ENCODE data around the gene TSC22D1.

Gene TSC22D1

DNA sequence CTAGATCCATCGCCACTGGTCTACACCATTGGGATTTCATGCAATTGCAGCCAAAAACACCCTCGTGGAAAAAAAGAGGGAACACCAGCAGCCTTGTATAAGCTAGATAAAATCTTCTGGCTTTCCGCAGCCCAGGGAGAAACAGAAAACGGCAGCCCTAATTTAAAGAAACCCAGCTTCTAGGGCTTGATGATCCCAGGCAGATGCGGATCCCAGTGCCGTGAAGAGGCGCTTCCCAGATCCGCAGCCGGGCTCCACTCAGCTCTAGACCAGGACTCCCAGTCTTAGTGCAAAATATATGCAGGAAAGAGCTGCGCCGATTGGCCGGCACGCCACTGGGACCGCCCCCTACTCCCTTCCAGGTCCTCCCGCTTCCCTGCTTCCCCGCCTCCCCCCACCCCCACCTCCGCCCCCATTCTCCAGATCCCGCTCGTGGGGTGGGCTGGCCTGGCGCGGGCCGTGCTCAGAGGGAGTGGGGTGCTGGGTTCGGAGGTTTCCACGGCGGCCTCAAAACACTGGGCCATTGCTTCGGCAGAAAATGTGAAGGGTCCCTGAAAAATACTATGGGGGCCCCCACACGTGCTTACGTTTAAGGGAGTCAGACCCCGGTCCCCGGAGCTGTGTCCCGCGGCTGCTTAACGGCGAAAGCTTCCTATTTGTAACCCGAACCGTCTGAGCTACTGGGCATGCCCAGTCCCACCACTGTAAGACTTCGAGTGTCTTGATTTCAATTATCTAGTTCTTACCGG is 139.4 kb downstream of the TSC22D1 start:
- in situ Hi-C loops (cut with MboI; ENCODE audit: low sequenced_read_pairs, unreplicated experiment): loop anchor here (5.0 to 10.0 kb wide), 2 partner anchors 384 to 532 kb away; no protein-coding TSS in a partner anchor
- peak; percentile 55 for DNase-seq (ENCODE audit: low spot score)
- TF ChIP-seq, protein P1, sequence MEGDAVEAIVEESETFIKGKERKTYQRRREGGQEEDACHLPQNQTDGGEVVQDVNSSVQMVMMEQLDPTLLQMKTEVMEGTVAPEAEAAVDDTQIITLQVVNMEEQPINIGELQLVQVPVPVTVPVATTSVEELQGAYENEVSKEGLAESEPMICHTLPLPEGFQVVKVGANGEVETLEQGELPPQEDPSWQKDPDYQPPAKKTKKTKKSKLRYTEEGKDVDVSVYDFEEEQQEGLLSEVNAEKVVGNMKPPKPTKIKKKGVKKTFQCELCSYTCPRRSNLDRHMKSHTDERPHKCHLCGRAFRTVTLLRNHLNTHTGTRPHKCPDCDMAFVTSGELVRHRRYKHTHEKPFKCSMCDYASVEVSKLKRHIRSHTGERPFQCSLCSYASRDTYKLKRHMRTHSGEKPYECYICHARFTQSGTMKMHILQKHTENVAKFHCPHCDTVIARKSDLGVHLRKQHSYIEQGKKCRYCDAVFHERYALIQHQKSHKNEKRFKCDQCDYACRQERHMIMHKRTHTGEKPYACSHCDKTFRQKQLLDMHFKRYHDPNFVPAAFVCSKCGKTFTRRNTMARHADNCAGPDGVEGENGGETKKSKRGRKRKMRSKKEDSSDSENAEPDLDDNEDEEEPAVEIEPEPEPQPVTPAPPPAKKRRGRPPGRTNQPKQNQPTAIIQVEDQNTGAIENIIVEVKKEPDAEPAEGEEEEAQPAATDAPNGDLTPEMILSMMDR (IDR thresholded peaks at IDR 0.05; ENCODE audit: borderline replicate concordance, control extremely low read depth, extremely low read depth, insufficient read depth, missing control alignments): no peak

DNA sequence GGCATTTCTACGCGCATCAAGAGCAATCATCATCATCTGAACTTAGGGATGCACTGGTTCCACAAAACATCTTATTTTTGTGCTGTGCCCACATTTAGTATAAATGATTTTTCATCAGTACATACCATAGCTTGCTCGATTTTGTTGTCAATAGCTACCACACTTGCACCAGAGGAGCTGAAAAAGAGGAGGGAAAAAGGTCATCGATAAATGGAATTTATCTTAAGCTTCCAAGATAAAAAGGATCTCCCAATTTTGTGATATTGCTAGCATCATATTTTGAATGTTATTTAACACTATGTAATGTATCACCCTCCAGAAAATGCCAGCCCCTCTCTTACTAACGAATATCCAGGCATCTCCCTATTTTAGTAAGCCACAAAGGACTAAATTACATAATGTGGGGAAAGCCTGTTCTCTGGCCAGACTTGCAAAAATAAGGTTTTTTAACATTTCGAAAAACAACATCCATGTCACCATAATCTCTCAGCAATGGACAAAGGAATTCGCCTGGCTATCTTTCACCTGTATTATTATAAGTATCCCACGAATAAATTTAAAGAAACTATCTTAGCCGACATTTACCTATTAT is 140.1 kb downstream of the TSC22D1 start:
- no peak for DNase-seq (ENCODE audit: low spot score)
- in situ Hi-C loops (cut with MboI; ENCODE audit: low sequenced_read_pairs, unreplicated experiment): loop anchor here (5.0 to 10.0 kb wide), 2 partner anchors 384 to 531 kb away; no protein-coding TSS in a partner anchor

DNA sequence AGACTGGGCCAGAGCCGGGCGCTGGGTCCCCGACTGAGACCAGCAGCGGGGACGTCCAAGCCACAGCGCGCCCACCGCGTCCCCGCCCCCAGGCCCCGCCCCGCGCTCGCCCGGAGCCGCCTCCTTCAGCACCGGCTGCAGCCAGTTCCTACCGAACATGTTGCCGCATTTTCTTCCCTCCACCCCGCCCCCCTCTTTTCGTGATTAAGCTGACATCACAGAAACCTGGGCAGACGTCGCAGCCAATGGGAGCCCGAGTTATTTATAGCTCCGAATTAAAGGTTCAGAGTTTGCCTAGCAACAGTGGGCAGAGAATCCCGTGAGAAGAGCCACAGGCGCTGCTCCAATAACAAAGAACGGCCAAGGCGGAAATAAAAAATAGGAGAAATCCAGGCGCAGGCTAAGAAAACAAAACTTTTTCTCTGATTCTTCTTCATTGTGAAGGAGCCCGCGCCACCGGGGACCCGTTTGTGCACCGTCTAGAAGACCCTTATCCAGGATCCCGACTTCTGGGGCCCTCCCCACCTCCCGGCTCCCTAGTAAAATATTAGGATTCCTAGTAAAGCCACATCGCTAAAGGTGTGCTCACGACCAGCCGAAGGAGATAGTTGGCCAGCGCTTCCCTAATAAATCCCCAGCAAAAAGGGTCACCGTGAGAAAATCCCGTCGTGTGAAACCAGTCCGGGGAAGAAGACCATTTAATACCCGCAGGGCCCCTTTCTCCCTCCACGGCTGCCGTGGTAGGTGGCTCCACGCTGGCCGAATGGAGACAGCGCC is 140.8 kb downstream of the TSC22D1 start:
- TF ChIP-seq, protein P1 (IDR thresholded peaks at IDR 0.05; ENCODE audit: borderline replicate concordance, control extremely low read depth, extremely low read depth, insufficient read depth, missing control alignments): no peak
- DNase-seq (ENCODE audit: low spot score): peak; percentile 87
- in situ Hi-C loops (cut with MboI; ENCODE audit: low sequenced_read_pairs, unreplicated experiment): loop anchor here (5.0 to 10.0 kb wide), 2 partner anchors 383 to 531 kb away; no protein-coding TSS in a partner anchor

More for the DNA sequence above, 140.1 kb downstream of the TSC22D1 start:
- TF ChIP-seq, protein P1 (IDR thresholded peaks at IDR 0.05; ENCODE audit: borderline replicate concordance, control extremely low read depth, extremely low read depth, insufficient read depth, missing control alignments): no peak

DNA sequence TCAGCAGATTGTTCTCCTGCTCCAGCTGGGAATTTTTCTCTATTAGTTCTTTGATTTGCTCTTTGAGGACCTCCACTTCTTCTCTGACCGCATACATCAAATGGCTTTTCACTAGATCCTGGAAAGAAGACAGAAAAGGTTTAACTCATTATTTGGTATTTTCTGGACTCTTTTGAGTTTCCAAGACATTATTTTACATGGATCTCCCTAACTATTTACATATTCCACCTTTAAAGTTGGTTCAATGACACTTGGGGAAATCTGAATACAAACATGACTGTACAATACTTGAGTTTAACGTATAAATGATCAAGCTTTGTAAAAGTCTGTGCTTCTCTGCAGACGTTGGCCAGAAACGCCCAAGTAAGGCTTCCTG is 141.4 kb downstream of the TSC22D1 start:
- no peak for DNase-seq (ENCODE audit: low spot score)
- TF ChIP-seq, protein P1 (IDR thresholded peaks at IDR 0.05; ENCODE audit: borderline replicate concordance, control extremely low read depth, extremely low read depth, insufficient read depth, missing control alignments): no peak
- in situ Hi-C loops (cut with MboI; ENCODE audit: low sequenced_read_pairs, unreplicated experiment): loop anchor here (5.0 to 10.0 kb wide), 2 partner anchors 382 to 530 kb away; no protein-coding TSS in a partner anchor

DNA sequence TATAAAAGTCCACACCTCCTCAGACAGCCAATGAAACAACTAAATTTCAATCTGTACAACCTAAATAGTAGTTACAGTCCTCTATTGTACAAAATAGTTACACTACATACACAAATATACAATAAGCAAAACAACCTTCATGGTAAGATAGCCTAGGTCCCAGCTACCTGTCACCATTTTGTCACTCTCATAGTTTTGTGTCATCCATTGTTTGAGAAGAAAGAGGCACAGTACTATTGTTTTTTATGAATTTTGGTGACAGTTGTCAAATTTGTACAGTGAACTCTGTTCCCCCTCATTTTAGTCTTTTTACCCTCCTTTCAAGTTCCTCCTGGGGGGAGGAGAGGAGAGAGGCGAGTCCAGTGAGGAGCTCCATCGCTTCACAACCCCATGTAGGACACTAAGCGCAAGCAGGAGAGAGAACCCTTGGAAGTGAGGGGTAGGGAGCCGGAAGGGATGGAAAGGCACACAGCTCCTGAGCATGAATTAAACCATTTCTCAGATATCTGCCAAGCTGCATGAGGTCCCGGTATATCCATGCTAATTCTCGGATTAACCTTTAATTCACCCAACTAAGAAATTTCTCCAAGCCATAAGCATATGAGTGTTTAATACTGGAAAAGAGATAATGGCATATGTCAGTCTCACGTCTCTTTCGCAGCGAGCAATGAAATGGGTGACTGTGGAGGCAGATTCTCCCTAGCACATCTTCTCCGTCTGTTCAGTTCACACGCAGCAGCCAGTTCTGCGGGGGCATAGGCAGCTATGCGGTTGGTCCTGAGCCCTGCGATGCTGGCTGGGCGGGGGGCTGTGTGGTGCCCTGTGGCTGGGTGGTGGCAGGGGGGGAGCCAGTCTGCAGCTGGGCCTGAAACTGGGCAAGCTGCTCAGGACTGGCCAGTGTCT is 142.0 kb downstream of the TSC22D1 start:
- in situ Hi-C loops (cut with MboI; ENCODE audit: low sequenced_read_pairs, unreplicated experiment): loop anchor here (10.0 kb wide), 1 partner anchor 529 kb away; no protein-coding TSS in a partner anchor
- TF ChIP-seq, protein P1 (IDR thresholded peaks at IDR 0.05; ENCODE audit: borderline replicate concordance, control extremely low read depth, extremely low read depth, insufficient read depth, missing control alignments): no peak
- no peak for DNase-seq (ENCODE audit: low spot score)

All from GM13976 (cell line).